NCI-H748 treated with DMSO at 0.1 percent for 48 hours (cell line): ENCODE measurements around the gene RAB9B.
A peak's percentile ranks its signal among the peaks of the same experiment; 100 is the strongest.
"Not testable (repeated sequence)": the region's sequence is repeated elsewhere in the genome, so short reads cannot be mapped to it uniquely, and the experiment has no call there.

Source experiments
- DNase-seq: peaks from one replicate; lab custom pipeline; 2025; lab: John Stamatoyannopoulos, UW

RAB9B gene, protein sequence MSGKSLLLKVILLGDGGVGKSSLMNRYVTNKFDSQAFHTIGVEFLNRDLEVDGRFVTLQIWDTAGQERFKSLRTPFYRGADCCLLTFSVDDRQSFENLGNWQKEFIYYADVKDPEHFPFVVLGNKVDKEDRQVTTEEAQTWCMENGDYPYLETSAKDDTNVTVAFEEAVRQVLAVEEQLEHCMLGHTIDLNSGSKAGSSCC

DNA sequence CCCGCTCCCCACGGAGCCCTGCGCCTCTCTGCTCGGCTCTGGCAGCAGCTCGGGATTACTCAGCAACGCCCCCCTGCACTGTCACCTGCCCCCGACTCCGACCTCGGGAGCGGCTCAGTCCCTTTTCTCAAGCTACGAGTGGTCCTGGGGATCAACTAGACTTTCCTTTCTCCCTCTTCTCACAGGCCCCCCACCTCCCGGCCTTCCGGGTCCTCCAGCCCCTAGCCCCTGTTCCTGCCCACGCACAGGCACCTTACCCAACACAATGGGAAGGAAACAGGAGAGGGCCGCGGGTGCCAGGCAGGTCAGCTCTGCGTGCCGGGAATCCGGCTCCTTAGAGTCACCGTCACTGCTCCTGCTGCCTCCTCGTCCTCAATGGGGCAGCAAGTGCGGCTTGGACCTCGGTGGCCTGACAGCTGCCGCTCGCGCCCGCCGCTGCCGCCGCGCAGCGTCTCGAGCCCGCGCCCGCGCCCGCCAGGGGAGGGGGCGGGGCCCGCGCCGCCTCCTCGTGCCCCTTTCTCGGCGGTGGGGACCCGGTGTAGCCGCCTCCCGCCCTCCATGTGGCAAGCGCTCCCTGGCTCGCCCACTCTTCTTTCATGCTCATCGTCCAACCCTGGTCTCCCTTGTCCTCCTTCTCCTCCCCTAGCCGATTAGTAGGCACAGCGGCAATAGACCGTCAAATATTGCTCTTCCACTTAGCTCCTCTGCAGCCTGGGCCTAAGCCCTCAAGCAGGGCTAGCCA lies at the start of gene RAB9B:
RAB9B (minus strand) TSS at position 455 of the 742 bp plus-strand sequence. CDS start 6,473 bp downstream, outside the sequence.
- DNase-seq = peak; percentile 58

DNA sequence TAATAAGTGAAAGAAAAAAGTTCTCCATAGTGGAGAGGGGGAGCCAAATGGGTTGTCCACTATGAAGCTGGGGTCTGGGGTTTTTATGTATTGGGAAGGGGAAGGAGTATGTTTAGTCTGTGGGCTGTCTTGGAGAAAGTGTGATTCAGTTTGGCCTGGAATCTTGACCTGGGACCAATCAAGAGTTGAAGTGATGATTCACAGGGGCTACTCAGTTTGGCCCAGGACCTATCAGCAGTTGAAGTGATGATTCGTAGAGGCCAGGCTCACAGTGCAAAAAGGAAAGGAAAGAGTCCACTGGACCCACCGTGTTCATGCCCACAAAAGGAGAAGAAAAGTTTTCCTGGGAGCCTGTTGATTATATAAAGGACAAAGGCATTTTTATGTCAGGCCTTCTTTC lies 47.3 kb upstream of the RAB9B start:
- no peak for DNase-seq

DNA sequence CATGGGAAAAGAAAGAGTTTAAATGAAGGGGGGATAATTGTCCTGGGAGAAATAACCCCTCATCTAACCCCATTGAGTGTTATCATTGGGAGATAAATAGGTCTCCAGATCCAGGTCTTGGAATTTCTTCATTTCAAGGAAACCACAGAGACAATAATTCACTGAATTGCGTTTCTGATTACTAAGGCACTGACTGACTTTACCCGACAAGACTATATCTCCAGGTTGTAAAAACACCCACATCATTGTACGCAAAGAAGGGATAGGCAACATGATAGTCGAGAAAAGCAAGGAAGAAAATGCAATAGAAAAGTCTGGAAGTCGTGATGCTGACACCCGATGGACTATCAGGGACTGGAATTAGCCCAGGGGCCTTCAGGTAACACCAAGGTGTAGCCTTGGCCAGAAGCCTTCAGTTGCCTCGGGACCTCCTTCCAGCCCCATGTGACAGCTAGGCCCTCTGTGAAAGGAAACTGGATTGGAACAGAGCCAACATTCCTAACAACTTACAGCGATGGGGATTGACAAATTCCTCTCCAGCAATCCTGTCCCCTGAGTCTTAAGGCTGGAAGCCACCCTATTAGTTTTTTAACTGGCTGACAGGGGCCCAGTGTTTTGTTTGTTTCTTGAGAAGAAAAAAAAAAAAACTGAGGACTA lies 46.5 kb upstream of the RAB9B start:
- no peak for DNase-seq

DNA sequence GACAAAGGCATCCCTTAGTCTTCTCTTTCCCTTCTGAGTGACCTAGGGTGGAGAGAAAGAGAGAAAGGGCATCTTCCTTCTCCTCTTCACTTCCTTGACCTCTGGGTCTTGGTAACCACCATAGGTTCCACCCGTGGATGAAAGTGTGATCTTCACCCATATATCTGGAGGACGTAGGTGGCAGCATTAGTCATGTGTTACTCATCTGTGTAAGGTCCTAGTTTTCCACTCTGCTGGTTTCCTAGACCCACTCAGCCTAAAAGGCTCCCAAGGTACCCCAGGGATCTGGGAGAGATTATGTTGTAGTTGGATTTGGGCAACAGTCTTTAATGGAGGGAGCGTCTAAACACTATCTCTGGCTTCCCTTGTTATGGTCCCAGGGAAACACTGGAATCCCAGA lies 45.5 kb upstream of the RAB9B start:
- DNase-seq = no peak

DNA sequence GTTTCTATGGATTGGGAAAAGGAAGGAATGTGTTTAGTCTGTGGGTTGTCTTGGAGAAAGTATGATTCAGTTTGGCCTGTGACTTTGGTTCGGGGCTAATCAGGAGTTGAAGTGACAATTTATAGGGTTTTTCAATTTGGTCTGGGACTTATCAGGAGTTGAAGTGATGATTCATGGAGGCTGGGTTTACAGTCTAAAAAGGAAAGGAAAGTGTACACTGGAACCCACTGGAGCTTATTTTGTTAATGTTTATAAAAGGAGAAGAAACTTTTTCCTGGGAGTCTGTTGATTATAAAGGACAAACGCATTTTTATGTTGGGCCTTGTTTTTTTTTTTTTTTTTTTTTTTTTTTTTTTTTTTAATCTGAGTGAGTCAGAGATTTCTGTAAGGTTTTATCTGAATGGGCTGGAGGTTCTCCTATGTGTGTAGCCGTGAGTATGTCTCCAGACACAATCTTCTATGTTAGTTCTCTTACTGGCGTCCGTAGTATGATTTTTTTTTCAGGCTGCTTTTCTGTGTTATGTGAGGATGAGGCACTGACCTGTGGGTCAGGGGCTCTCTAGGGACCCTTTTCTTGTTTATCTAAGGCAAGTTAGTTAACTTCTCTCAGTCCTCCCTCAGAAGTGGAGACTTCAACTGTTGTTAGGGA lies 33.0 kb upstream of the RAB9B start:
- no peak for DNase-seq

DNA sequence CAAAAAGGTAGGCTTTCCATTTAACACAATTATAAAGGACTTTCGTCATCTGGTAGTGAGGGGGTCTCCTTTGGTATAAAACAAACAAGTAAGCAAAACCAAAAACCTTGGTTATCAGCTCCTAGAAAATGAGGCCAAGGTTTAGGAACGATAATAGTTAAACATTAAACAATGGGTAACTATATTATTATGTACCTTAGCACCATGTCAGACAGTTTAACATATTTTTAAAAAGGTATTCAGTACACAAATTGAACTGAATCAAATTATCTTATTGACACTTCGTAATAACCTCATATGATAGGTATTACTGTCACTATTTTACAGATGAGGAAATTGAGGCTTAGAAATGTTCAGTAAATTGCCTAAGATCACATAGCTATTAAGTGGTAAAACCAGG lies 32.1 kb upstream of the RAB9B start:
- DNase-seq = no peak

DNA sequence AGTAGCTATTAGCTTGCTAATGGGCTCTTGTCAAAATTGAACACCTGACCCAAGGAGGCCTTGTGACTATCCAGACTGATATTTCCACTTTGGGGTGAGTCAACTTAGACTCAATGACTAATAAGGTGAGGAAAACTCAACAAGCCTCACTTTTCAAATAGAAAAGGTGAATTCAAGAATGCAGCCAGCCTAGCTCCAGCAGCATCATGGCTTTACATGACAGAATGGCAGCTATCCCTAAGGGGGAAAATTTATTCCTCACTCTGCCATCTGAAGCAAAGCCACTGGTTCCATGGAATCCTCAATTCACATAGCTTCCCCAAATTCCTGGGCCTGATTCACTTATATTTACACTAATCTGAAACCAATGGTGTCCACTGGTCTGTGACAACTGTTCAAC lies 29.1 kb upstream of the RAB9B start:
- no peak for DNase-seq

DNA sequence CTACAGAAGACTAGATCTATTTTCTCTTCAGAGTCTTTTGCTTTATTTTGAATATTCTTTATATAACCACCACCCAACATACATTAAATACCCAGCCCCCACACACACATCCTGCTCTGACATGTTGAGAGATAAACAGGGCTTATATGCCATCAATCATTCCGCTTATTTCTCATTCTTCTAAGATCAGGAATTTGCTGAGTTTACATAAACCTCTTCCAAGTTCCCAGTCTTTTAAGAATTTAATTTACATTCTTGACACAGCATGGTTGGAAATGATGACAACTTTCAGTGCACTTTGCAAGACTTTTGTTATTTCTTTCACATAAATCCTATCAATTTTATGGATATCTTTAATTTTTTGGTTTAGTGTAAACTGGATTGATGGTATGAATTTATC lies 17.5 kb upstream of the RAB9B start:
- no peak for DNase-seq

DNA sequence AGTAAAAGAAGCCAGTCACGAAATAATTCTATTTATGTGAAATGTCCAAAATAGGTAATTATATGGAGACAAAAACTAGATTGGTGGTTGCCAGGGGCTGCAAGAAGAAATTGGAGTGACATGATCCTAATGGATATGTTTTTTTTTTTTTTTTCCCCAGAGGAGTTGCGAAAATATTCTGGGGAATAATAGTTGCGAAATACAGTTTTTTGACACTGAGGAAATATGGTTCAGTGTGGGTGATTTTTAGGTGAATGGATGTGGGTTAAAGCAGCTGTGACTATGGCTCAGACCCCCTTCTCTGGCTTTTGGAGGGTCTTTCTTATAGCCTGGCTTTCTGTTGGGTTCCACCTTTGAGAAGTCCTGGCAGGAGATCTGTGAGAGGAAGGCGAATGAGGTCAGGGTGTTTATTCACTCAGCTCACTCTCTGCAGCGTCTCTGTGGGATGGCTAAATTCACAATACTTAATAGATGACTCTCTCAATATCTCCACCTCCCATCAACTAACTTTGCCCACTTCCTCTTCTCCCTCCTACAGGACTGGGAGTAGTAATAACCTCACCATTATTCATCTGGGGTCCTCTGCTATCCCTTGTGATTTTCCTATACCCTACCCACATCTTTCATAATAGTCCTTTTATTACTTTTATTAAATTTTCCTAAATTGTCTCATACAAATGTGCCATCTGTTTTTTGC lies 15.3 kb upstream of the RAB9B start:
- no peak for DNase-seq

DNA sequence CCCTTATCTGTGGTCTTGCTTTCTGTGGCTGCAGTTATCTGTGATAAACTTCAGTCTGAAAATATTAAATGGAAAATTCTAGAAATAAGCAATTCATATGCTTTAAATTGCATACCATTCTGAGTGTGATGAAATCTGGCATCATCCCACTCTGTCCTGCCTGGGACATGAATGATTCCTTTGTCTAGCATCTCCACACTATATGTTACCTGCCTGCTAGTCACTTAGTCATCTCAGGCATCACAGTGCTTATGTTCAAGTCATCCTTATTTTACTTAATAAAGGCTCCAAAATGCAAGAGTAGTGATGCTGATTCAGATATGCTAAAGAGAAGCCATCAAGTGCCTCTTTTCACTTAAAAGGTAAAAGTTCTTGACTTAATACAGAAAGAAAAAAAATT lies 14.3 kb upstream of the RAB9B start:
- DNase-seq = no peak

DNA sequence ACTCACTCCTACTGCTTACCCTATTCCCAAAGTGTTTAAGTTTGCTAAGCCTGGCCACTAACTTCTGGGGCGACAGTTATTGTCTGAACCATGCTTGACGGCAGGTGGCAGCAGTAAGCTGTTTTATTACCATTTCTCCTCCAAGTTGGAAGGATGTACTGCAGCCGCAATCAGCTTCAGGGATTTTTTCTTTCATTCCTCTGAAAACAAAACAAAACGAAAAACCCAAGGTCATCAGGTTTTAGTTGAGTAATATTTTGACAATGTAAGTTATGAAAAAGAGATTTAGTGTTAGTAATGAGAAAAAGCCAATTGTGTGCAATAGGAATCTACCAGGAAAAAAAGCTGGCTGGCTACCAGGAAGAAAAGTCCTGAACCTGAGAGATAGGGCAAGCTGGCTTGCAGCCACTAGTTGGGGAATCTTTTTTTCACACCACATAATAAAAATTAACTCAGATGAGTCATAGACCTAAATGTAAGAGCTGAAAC lies 13.2 kb upstream of the RAB9B start:
- DNase-seq = peak; percentile 4

DNA sequence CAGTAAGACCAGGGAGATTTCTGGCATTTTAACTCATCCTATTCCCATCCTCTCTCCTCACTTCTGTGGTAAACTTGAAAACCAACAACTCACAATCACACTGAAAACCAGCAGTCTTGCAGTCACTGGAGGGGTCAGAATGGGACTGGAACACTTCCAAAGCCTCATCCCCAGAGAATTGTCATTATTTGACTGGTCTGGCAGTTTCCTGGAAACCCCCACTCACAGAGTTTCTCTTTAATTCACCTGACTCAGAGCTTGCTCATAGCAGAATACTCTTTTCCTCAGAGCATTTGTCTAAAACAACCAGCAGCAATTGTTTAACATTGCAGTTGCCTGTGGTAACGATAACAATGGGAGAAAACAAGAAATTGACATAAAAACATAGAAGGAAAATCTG lies 7.3 kb upstream of the RAB9B start:
- DNase-seq = no peak

DNA sequence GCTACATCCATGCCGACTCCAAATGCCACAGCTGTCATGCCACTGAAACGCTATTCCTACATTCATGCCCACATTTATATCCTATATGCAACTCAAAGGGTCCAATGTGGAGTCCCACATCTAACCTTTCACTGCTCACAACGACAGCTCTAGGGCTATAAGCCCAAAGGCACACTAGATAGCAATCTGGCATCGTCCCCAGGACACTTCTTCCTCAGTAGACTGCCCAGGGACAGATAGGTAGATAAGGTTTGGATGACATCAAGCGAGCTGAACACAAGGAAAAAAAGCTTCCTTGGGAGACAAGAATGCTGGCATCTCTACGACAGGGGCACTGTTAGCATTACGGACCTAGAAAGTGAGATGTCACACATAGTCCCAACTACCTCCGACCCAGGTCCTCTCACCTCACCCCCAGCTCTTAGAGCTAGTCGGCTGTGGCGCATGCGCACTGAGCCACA lies 685 bp downstream of the RAB9B start:
- no peak for DNase-seq

DNA sequence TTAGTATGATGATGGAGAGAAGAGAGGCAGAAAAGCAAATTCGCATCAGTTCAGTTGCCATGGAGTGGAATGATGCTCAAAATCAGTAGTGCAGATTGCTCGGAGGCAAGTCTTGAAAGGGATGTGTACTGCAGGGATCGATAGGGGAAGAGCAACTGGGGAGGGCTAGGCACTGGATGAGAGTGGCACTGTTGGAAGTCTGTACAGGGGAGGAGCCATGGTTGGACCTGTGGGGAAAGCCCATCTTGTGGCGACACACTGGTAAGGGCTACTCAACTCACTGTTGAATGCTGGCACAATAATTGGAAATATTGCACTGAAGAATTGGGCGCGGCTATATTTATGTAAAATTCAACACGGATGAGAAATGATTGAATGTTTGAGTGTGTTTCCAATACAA lies 1.2 kb downstream of the RAB9B start:
- no peak for DNase-seq

DNA sequence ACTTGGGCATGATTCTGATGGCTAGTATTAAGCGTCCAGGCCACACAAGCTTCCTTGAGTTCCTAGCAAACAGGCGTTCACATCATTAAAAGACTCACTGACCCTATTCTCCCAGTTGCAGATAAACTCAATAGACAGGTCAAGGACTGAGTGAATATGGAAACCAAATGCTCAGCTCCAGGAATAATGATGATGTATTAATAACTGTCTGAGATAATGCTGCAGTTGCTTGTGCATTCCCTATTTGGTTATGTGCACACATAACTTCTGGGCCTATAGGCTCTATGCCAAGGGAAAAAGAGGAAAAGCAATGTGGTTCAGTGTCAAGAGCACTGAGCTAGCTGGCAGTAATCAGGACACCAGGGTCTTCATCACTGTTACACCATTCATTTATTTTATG lies 3.5 kb downstream of the RAB9B start:
- no peak for DNase-seq

DNA sequence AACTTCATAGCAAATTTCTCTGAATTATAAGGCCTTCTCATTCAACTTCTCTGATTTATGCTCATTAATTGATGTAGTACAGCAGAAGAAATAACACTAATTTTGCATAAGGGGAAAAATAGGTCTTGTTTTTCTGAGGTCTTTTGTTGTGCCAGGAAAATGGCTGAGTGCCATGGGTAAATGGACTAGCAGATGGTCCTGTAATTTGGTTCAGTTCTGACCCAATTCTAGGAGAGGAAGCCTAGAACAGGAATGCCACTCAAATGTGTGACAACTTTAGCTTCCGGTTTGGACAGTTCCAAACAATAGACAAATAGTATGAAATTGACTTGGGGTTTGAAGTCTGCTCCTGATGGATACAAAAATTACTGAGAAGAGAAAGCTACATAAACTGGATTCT lies 6.2 kb downstream of the RAB9B start:
- DNase-seq = no peak

DNA sequence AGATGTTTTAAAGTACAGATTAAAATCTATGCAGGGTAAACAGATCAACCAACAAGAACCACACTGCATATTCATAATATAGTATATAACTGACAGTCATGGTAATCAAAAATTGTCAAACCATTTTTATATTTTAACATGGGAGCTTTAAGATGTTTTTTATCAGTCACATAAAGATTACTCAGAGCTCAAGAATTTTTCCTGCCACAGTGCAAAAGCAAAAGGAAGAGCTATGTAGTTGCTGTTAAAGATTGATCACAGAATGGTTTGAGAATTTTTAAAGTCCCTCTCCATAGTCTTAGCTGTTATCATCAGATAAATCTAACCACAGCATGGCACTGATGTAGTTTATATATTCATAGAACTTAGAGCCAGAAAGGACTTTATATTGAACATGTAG lies 8.5 kb downstream of the RAB9B start:
- no peak for DNase-seq

DNA sequence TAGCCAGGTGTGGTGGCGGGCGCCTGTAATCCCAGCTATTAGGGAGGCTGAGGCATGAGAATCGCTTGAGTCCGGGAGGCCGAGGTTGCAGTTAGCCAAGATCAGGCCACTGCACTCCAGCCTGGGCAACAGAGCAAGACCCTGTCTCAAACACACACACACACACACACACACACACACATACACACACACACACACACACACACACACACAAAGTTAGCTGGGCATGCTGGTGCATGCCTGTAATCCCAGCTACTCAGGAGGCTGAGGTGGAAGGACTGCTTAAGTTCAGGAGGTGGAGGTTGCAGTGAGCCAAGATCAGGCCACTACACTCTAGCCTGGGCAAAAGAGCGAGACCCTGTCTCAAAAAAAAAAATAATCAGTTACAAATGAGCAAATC lies 11.3 kb downstream of the RAB9B start:
- DNase-seq = not testable (repeated sequence)

DNA sequence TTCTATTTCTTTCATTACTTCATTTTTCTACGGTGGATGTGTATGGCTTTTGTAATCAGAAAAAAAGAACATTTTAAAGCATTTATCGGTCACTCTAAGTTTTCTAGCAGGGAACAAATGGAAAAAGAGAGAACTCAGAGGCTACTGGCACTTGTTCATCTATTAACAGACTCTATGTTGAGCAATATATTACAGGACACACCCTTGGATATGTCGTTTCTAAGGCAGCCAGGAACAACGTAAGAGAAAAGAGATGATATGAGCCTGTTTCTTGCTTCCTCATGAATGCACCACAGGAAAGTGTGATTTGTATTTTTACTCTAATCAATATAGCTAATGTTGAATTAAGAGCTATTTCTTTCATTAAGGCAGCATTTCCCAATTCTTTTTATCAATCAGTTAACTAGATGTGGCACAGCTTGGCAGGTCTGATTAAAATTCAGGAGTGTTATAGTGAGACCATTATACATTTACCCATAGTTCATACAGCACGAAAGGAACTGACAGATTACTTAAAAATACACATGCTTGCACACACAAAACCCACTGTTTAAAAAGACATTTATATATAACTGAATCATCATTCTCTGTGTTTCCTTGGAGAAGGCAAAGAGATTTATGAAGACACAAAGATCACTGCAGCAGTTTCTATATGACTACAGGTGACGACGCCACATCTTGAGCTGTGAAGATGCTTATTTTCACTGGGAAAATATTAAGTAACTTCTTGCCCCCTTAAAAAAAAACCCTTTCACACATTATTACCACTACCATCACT lies 13.0 kb downstream of the RAB9B start:
- no peak for DNase-seq

DNA sequence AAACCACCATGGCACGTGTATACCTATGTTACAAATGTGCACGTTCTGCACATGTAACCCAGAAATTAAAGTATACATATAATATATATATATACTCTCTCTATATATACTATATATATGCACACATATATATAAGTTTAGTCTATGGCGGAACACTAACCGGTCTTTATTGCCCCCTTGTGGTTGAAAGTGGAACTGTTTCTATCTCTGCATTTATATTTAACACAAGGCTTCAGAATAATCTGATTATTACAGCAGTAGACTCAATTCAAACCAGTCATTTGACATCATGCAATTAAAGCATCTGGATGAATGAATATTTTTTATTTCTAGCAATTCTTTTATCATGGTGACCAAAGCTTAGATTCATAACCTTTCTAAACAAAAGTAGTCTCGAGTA lies 14.6 kb downstream of the RAB9B start:
- peak; percentile 39 for DNase-seq

DNA sequence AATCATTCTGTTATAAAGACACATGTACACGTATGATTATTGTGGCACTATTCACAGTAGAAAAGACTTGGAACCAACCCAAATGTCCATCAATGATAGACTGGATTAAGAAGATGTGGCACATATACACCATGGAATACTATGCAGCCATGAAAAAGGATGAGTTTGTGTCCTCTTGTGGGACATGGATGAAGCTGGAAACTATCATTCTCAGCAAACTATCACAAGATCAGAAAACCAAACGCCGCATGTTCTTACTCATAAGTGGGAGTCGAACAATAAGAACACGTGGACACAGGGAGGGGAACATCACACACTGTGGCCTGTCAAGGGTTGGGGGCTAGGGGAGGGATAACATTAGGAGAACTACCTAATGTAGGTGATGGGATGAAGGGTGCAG lies 15.0 kb downstream of the RAB9B start:
- not testable (repeated sequence) for DNase-seq
